Colonic mucosa (tissue), 4 donors: Measurements from ENCODE around the gene DHX57. TPM values are rescaled to one million over a fixed set of nuclear protein-coding genes. Genes with fewer than 3 reads are reported as not detected.

Source experiments
- DNase-seq: peaks from one replicate; pipeline ENCODE4 v3.0.0-alpha.2; 2020
- H3K27ac ChIP-seq: fragments of 200-600 bp; one replicate; pipeline ENCODE4 v1.8.0; 2021
- H3K27me3 ChIP-seq: fragments of 200-600 bp; one replicate; pipeline ENCODE4 v1.8.0; 2021
- H3K36me3 ChIP-seq: fragments of 200-600 bp; one replicate; pipeline ENCODE4 v1.8.0; 2021
- H3K4me1 ChIP-seq: fragments of 200-600 bp; one replicate; pipeline ENCODE4 v1.8.0; 2021; ENCODE audit warnings: mild to moderate bottlenecking
- H3K4me3 ChIP-seq: fragments of 200-600 bp; one replicate; pipeline ENCODE4 v1.8.0; 2021
- H3K9ac ChIP-seq, 2 donors: one replicate each; pipeline ENCODE4 v1.7.0; 2013; ENCODE audit warnings: control low read depth in 2 of 2, low read depth in 2 of 2, low read length in 2 of 2
- H3K9me3 ChIP-seq: fragments of 200-600 bp; one replicate; pipeline ENCODE4 v1.8.0; 2021
- intact Hi-C: fragments of 100-400 bp; cut with DNase I; formaldehyde crosslinking; loops from one replicate; pipeline ENCODE4 v1.14.1; 2022
- total RNA-seq, 2 donors: library from RNA; stranded (reverse); fragmentation: NEBNext Ultra II Directional in 1 of 2; extraction: Animal tissue kit (Norgen Biotek cat#: 25700) in 1 of 2; gene quantifications; one replicate each; pipeline ENCODE4 v1.2.1, GENCODE V29; 2021
- TF ChIP-seq, protein P1 (sequence below): fragments of 200-600 bp; IDR thresholded peaks from one replicate; pipeline ENCODE4 v1.8.0; 2022; ENCODE audit warnings: antibody characterized with exemption, mild to moderate bottlenecking
- donor health status: healthy.
- donor health status: DM: no; HTN: no; CAD: no.
- donor health status: DM: no; HTN: no; CAD: no.

The DHX57 gene
- total RNA-seq, 2 donors from 2014 or later, result 7.9 to 14.7 TPM

DNA sequence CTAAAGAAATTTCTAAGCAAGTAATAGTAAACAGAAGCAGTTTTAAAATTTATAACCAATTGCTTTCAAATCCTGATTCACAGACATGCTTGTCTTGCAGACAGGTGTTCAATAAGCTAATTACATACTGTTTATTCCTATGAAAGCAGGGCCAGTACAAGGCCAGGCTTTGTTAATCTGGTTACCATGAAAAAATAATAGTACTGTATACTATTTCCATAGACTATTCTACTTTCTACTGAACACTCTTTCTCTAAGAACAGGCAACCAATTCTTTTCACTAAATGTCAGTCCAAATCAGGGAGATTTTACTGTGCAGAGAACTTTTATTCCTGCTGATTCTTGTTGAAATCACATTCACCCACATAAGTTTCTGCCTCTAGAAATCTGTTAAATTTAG lies 121.7 kb downstream of the DHX57 start:
- Histone ChIP-seq H3K27me3 (no peaks in the 10 kb centered on the region), H3K9me3 (no peaks in the 10 kb centered on the region), H3K36me3 (no peaks in the 10 kb centered on the region), H3K4me1 (peaks cover 5% of the 10 kb centered on the region), H3K27ac (no peak overlapping the region), H3K9ac (no peak overlapping the region), H3K4me3 (no peak overlapping the region)
- DNase-seq, result no peak
- TF ChIP-seq, protein P1, sequence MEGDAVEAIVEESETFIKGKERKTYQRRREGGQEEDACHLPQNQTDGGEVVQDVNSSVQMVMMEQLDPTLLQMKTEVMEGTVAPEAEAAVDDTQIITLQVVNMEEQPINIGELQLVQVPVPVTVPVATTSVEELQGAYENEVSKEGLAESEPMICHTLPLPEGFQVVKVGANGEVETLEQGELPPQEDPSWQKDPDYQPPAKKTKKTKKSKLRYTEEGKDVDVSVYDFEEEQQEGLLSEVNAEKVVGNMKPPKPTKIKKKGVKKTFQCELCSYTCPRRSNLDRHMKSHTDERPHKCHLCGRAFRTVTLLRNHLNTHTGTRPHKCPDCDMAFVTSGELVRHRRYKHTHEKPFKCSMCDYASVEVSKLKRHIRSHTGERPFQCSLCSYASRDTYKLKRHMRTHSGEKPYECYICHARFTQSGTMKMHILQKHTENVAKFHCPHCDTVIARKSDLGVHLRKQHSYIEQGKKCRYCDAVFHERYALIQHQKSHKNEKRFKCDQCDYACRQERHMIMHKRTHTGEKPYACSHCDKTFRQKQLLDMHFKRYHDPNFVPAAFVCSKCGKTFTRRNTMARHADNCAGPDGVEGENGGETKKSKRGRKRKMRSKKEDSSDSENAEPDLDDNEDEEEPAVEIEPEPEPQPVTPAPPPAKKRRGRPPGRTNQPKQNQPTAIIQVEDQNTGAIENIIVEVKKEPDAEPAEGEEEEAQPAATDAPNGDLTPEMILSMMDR, result no peak
- intact Hi-C loops, result no loop called here

GRCh38 chr2:38751596-38752410 lies 123.9 kb downstream of the DHX57 start:
- no peak for DNase-seq
- intact Hi-C loops, result no loop called here
- TF ChIP-seq, protein P1, result no peak
- H3K9me3 ChIP-seq, result no peaks in the 10 kb centered on the region
- H3K4me3 ChIP-seq, result peak overlapping the region; percentile 73
- peaks cover 4% of the 10 kb centered on the region for H3K36me3 ChIP-seq
- peak overlapping the region; percentile 96 for H3K27ac ChIP-seq
- H3K27me3 ChIP-seq, result no peaks in the 10 kb centered on the region
- peak overlapping the region; percentile 64 to 98 for H3K9ac ChIP-seq
- peaks cover 7% of the 10 kb centered on the region for H3K4me1 ChIP-seq

GRCh38 chr2:38750891-38751595 lies 124.7 kb downstream of the DHX57 start, which contains the start of gene SRSF7:
Gene SRSF7 (minus strand): TSS chr2:38751361. CDS start chr2:38751256, 105 bp downstream.
- intact Hi-C loops, result no loop called here
- Histone ChIP-seq H3K9ac (peak within 1 kb of the TSS; percentile 83 to 98), H3K36me3 (peaks cover 4% of the 10 kb centered on the region), H3K4me3 (peak within 1 kb of the TSS; percentile 73), H3K9me3 (no peaks in the 10 kb centered on the region), H3K27me3 (no peaks in the 10 kb centered on the region), H3K4me1 (peaks cover 7% of the 10 kb centered on the region), H3K27ac (peak within 1 kb of the TSS; percentile 96)
- peak; percentile 98 for DNase-seq
- TF ChIP-seq, protein P1, result no peak

GRCh38 chr2:38750011-38750890 lies 125.5 kb downstream of the DHX57 start:
- TF ChIP-seq, protein P1, result no peak
- Histone ChIP-seq H3K27me3 (no peaks in the 10 kb centered on the region), H3K27ac (peak overlapping the region; percentile 96), H3K4me1 (peaks cover 7% of the 10 kb centered on the region), H3K9me3 (no peaks in the 10 kb centered on the region), H3K9ac (peak overlapping the region; percentile 83 to 98), H3K4me3 (peak overlapping the region; percentile 73), H3K36me3 (peaks cover 4% of the 10 kb centered on the region)
- DNase-seq, result peak; percentile 68
- intact Hi-C loops, result no loop called here
